HG03095 (cell line): ENCODE measurements around the gene LRP2.

ENCODE experiments used
- ATAC-seq: cut with Tn5 transposase; IDR thresholded peaks from one replicate; pipeline ENCODE4 v1.9.1; 2021; ENCODE audit warnings: moderate library complexity; ENCODE audit not compliant: unreplicated experiment

Gene LRP2

DNA sequence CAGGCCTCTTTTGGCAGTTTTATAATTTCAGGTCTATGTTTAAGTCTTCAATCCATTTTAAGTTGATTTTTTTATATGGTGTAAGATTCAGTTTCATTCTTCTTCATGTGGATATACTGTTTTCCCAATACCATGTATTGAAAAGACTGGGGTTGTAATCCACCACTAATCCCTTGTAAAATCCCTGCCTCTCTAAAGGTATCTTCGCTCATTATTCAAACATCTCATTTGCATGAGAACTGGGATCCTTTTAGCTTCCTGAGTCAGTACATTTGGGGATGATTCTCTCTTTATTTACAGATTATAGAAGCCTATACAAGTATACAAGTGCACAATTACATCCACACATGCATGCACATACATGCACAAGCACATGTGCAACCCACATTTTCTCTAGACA, 267.7 kb downstream of the LRP2 start:
- no peak for ATAC-seq

DNA sequence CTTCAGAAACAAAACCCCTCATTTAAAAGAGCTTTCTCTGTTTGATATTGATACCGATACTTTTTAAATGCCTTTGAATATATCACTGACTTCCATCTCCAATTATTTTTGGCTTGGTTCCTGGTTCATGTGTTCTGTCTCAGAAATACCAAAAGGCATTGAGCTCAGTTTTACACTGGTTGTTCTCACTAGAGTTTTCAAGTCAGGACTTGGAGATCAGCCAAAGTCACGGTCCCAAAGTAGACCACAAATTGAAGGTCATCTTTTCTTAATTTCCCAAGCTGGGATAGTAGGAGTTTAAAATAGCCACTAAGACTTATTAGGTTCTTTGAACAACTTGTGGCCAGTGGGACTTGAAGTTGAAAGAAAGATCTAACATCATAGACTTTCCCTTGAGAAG, 268.8 kb downstream of the LRP2 start:
- ATAC-seq: no peak

DNA sequence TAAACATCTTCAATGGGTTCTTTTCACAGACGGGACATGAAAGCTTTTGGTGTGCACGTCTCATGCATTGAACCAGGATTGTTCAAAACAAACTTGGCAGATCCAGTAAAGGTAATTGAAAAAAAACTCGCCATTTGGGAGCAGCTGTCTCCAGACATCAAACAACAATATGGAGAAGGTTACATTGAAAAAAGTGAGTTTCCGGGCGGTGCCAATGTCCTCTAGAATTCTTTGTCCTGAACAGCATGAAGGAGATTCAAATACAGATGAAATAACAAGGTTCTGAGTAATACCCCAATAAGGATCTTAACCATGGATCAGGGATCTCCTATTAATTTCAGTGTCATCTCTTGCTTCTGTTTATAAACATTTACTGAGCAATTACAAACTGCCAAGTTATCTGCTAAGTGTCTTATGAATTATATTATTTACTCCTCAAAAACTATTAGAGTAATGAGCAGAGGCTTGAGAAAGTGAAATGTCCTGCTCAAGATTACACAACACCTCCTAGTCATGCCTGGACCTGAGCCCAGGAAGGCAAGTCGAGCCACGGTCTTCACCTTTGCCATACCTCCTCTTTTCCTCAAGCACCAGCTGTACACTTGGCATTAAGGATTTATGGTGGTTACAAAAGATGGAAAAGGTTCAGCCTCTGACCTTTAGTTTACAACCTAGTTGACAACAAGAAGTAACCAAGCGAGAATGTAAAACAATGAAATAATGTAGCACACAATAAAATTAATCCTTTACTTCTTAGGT, 270.4 kb downstream of the LRP2 start:
- no peak for ATAC-seq

DNA sequence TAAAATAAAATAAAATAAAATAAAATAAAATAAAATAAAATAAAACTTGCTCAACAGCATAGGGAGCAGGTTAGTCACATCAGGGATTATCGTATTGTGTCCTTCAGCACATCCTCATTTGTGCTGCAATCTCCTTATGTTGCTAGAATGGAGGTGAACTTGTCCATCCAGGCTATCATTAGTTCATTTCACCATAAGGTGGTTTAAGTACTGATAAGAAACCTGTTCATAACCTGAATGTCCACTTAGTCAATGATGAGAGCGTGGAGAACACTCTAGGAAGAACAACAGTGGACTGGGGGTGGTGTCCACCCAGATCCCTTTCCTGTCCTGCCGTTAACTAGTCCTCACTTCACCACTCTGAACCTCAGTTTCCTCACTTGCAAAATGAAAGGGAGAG, 271.1 kb downstream of the LRP2 start:
- no peak for ATAC-seq

DNA sequence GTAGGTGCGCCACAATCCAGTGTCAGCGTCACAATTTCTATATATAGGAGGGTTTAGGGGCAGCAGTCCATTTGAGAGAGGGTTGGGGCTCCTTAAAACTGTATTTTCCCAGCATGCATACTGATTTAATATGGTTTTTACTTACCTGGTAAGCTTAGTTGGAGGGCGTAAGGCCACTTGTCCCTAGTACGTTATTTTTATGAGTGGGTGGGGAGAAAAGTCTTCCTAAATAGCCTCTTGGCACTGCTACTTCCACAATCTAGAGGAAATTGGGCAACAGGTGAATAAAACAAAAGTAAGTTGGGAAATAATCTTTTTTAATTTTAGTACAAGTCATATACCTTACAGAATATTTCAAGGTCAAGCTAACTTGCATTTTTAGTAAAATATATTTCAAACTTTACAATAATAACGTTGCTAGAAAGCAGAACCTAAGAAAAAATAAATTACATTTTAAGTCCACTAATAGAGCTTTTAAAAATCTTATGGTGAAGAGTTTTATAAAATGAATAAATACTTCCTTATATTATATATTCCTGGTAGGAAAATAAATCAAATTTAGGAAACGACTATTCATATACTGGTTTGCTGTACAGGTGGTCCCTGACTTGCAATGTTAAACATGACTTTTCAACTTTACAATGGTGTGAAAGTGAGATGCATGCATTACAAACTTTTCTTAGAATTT, 272.1 kb downstream of the LRP2 start:
- ATAC-seq: no peak

DNA sequence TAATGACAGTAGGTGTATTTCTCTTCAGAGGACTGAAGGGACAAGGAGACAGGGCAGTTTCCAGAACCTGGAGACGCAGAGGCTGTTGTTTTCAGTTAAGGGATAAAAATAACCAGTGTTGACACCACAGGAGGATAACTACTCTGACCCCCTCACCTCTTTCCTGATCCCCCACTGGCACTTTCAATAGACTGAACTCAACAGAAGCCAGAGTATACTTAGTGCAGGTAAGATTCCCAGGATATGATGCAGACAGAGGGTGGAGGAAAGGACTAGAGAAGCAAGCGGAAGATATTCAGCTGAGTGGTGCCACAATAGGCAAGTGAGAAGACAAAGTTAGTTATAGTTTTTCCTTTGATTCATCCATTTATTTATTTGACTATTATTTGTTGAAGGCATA, 273.2 kb downstream of the LRP2 start:
- no peak for ATAC-seq

DNA sequence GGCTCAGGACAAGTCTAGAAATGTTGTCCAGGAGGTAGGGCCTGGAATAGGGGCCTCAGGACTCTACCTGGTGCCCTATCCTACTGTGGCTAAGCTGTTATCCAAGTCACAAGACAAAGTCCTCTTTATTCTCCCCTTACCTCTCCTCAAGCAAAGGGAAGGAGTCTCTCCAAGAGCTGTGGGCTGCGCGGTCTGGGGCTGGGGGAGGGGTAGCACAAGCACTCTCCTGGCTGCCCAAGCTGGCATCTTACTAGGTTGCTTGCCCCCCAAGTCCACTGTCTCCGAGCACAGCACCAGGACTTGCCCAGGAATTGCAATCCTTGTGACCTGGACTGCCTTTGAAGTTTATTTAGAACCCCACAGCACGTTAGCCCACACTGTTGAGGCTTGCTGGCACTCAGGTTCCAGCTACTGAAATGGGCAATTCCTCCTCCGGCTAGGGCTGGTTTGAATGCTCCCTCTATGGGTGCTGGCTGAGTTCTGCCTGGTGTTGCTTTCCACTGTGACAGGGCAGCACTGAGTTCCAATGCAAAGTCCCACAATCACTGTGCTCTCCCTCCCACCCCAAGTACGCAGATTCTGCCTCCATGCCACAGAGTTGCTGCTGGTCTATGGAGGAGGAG, 274.5 kb downstream of the LRP2 start:
- no peak for ATAC-seq

DNA sequence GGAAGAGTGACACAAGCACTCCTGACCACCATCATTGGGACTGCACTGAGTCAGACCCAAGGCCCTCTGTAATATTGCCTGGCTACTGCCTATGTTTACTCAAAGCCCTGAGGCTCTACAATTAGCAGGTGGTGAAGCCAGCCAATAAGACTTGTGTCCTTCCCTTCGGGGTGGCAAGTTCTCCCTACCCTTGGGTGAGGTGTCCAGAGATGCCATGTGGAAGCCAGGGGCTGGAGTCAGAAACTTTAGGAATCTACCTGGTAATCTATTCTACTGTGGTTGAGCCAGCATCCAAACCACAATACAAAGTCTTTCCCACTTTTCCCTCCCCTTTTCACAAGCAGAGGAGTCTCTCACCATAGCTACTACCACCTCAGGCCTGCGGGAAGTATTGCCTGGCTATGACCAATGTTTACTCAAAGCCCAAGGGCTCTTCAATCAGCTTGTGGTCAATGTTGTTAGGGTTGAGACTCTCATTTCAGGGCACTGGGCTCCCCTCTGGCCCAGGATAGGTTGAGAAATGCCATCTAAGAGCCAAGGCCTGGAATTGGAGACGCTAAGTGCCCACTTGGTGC, 275.4 kb downstream of the LRP2 start:
- no peak for ATAC-seq

DNA sequence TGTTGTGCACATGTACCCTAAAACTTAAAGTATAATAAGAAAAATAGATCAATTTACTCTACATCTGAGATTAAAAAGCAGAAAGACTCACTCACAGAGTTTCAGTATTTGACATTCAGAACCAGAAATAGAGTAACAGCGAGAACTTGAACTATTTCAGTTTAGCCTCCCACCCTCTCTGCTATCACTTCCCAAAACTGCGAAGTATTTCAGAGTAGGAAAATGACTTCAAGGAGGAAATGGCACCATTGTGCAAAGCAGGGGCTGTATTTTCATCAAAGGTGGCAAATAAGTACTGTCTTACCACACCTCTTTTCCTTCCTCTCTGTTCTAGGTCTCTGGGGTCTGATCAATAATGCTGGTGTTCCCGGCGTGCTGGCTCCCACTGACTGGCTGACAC, 279.3 kb downstream of the LRP2 start:
- ATAC-seq: peak; percentile 75

DNA sequence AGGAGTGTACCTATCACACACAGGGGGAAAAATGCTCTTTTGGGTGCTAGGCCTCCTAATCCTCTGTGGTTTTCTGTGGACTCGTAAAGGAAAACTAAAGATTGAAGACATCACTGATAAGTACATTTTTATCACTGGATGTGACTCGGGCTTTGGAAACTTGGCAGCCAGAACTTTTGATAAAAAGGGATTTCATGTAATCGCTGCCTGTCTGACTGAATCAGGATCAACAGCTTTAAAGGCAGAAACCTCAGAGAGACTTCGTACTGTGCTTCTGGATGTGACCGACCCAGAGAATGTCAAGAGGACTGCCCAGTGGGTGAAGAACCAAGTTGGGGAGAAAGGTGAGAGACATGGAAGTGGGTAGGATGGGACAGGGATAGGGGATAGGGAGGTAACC, 280.8 kb downstream of the LRP2 start:
- no peak for ATAC-seq

DNA sequence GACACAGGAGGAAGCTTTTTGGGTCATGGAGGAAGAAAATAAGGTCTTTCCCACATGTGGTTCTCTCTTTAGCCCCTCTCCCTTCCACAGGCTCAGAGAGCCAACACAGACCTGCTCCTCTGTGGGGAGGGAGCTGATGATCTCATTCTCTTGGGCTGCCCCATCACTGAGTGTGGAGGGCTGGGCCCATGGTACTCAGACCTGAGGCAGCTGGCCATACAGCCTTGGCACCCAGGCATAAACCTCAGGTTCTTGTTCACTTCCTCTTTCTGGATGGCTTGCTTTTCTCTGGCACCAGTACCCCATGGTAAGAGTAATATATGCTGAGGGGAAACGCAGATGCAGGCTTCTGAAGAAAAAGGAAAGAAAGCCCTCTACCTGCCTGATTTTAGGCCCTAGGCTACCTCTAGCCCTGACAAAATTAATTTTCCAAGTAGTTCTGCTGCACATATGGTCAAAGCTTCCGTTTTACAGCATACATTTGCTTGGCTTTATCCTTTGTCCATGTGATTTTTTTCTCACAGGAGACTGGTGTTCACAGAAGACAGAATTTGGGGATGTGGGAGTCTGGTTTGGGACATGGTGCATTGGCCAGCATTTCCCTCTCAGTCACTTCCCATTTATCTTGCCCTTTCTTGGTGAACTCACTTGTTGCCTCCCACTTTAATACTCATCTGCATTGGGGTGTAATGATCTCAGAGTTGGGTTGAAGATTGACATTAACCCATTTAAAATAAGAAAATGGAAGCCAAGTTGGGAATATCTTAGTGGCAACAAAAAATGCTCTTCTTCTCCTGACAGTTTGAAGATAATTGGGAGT, 281.9 kb downstream of the LRP2 start:
- no peak for ATAC-seq

DNA sequence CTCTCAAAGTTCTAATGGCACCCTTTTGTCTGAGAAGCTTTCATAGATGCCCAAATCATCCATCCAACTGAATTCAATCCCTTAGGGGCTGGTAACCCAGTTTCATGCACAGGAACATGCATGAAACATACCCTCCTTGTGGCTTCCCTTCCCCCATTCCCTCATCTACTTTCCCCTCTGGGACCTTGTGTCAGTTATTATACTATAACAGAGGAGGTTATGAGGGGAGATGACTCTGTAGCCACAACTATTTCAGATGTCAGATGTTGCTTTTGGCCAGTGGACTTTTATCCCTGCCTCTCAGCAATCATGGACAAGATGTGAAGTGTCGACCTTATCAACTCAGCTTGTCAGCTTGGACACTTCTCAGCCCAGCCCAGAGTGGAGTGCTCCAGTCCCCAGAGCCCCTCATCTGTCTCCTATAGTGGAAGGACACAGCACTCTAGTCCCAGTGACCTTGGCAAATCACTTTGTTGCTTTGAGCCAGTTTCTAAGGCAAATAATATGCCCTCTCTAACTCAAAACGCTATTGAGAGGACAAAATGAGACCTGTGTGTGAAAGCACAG, 284.6 kb downstream of the LRP2 start:
- ATAC-seq: no peak
